Sigmoid colon (tissue), 7 donors: ENCODE results near the gene TMPRSS9. TPM values are rescaled to one million over a fixed set of nuclear protein-coding genes. Genes with fewer than 3 reads are reported as not detected.

Experiments
- DNase-seq: peaks from one replicate; pipeline ENCODE4 v3.0.0-alpha.2; 2019
- H3K27ac ChIP-seq, 4 donors: fragments of 200-600 bp; sonication (generic); one replicate each; pipeline ENCODE4 v1.5.1; 2016 to 2019; ENCODE audit warnings: mild to moderate bottlenecking in 1 of 4
- H3K27me3 ChIP-seq, 3 donors: fragments of 200-600 bp; sonication (generic); one replicate each; pipeline ENCODE4 v1.5.1; 2019; ENCODE audit warnings: mild to moderate bottlenecking in 1 of 3
- H3K36me3 ChIP-seq, 4 donors: fragments of 200-600 bp; sonication (generic); one replicate each; pipeline ENCODE4 v1.5.1; 2016 to 2019
- H3K4me1 ChIP-seq, 4 donors: fragments of 200-600 bp; sonication (generic); one replicate each; pipeline ENCODE4 v1.5.1; 2017 to 2019
- H3K4me3 ChIP-seq, 4 donors: fragments of 200-600 bp; sonication (generic); one replicate each; pipeline ENCODE4 v1.5.1; 2017 to 2019; ENCODE audit warnings: mild to moderate bottlenecking in 2 of 4, moderate library complexity in 1 of 4
- H3K9me3 ChIP-seq, 4 donors: fragments of 200-600 bp in 3 of 4; sonication (generic) in 3 of 4; one replicate each; pipeline versions ENCODE4 v1.5.1 to v1.6.1; 2013 to 2019
- CTCF ChIP-seq, 4 experiments: fragments of 450-650 bp in 3 of 4; fragments of 200-600 bp in 1 of 4; IDR thresholded peaks; one replicate each; pipeline ENCODE4 v1.5.1; 2016 to 2019; ENCODE audit warnings: antibody characterized with exemption in 4 of 4, mild to moderate bottlenecking in 3 of 4, moderate library complexity in 2 of 4
- EP300 ChIP-seq, 4 donors: sonication (generic); formaldehyde crosslinking; IDR thresholded peaks; one replicate each; pipeline ENCODE4 v1.6.1; 2017; ENCODE audit warnings: antibody characterized with exemption in 4 of 4
- POLR2A ChIP-seq, 2 donors: fragments of 450-650 bp; IDR thresholded peaks; one replicate each; pipeline ENCODE4 v1.6.1; 2016; ENCODE audit warnings: antibody characterized with exemption in 2 of 2, mild to moderate bottlenecking in 2 of 2, moderate library complexity in 2 of 2
- POLR2AphosphoS5 ChIP-seq, 4 donors: sonication (generic); formaldehyde crosslinking; IDR thresholded peaks; one replicate each; pipeline ENCODE4 v1.6.1; 2017; ENCODE audit warnings: antibody characterized with exemption in 4 of 4
- WGBS, 2 donors: extraction: QIAGEN DNeasy Blood & Tissue Kit; methylation state at CpG; one replicate each; pipeline ENCODE4 v1.1.7; 2013; 5-methylcytosine and 5-hydroxymethylcytosine counted together
- intact Hi-C: fragments of 100-400 bp; cut with DNase I; formaldehyde crosslinking; loops from one replicate; pipeline ENCODE4 v1.15.1; 2023
- polyA plus RNA-seq, 3 donors: library from polyadenylated mRNA; stranded (reverse); fragments of 200-250 nt; gene quantifications; one replicate each; pipeline ENCODE4 v1.2.3, GENCODE V29; 2013
- total RNA-seq, 4 donors: library from RNA; depleted of rRNA; stranded (reverse); fragments of >200 nt; gene quantifications; one replicate each; pipeline ENCODE4 v1.1.0, GENCODE V29; 2016
- donor health status: healthy with polysubstance abuse.
- donor health status: Bipolar disorder and iron deficiency.
- donor health status: healthy.

The TMPRSS9 gene
- total and polyA plus RNA-seq, 7 donors = 0.16 to 0.68 (median 0.27) TPM; not detected in 3

GRCh38 chr19:2423915-2424685, 64.0 kb downstream of the TMPRSS9 start:
- WGBS, 2 donors = 91 to 92% methylated on average over 46 of the region's 46 CpGs
- H3K4me3 ChIP-seq = no peak overlapping the region
- no peak overlapping the region for H3K27ac ChIP-seq
- TF ChIP-seq POLR2AphosphoS5 (IDR thresholded peaks at IDR 0.05) = no peak
- no peak for TF ChIP-seq CTCF (IDR thresholded peaks at IDR 0.05)
- no peak for TF ChIP-seq POLR2A (IDR thresholded peaks at IDR 0.05)
- TF ChIP-seq EP300 (IDR thresholded peaks at IDR 0.05) = no peak
- H3K4me1 ChIP-seq = peaks cover 0 to 47% (median 39%) of the 10 kb centered on the region in 4 donors
- no peaks in the 10 kb centered on the region for H3K9me3 ChIP-seq
- H3K27me3 ChIP-seq = no peaks in the 10 kb centered on the region
- intact Hi-C loops = loop anchor here (10.0 kb wide), 1 partner anchor 361 kb away; the partner anchor contains the start of genes SGTA and THOP1
- peaks cover 0 to 9% (median 0%) of the 10 kb centered on the region in 4 donors for H3K36me3 ChIP-seq
- no peak for DNase-seq

- H3K4me3 ChIP-seq = peak overlapping the region in 3 of 4 donors; percentile 16 to 24 (median 21)
- no peaks in the 10 kb centered on the region for H3K27me3 ChIP-seq
- H3K27ac ChIP-seq = no peak overlapping the region
- H3K4me1 ChIP-seq = peaks cover 0 to 49% (median 39%) of the 10 kb centered on the region in 4 donors
- intact Hi-C loops = loop anchor here (10.0 kb wide), 1 partner anchor 360 kb away; the partner anchor contains the start of genes SGTA and THOP1
- TF ChIP-seq POLR2AphosphoS5 (IDR thresholded peaks at IDR 0.05) (no peak), CTCF (IDR thresholded peaks at IDR 0.05) (peak in 1 of 4 experiments; percentile 24)
- peaks cover 0 to 9% (median 0%) of the 10 kb centered on the region in 4 donors for H3K36me3 ChIP-seq
- DNase-seq = peak; percentile 73
- H3K9me3 ChIP-seq = no peaks in the 10 kb centered on the region
- 76 to 86% methylated on average over 101 of the region's 101 CpGs for WGBS, 2 donors
Observed at GRCh38 chr19:2424686-2425621, 64.9 kb downstream of the TMPRSS9 start.

- TF ChIP-seq EP300 (IDR thresholded peaks at IDR 0.05) = no peak
- TF ChIP-seq CTCF (IDR thresholded peaks at IDR 0.05) = peak in 1 of 4 experiments; percentile 3
- H3K9me3 ChIP-seq = no peaks in the 10 kb centered on the region
- intact Hi-C loops = loop anchor here (10.0 kb wide), 1 partner anchor 359 kb away; the partner anchor contains the start of genes SGTA and THOP1
- H3K27me3 ChIP-seq = no peaks in the 10 kb centered on the region
- peak overlapping the region in 3 of 4 donors; percentile 16 to 98 (median 70) for H3K4me3 ChIP-seq
- peaks cover 0 to 49% (median 39%) of the 10 kb centered on the region in 4 donors for H3K4me1 ChIP-seq
- peak; percentile 66 for DNase-seq
- WGBS, 2 donors = 79 to 85% methylated on average over 29 of the region's 29 CpGs
- H3K27ac ChIP-seq = peak overlapping the region in 1 of 4 donors; percentile 98
- H3K36me3 ChIP-seq = peaks cover 0 to 11% (median 0%) of the 10 kb centered on the region in 4 donors
Observed at GRCh38 chr19:2425622-2426581, 65.8 kb downstream of the TMPRSS9 start.
